ENCODE measurements around the gene LY6G5C. TPM values are rescaled to one million over a fixed set of nuclear protein-coding genes. Genes with fewer than 3 reads are reported as not detected.

The LY6G5C gene
- total and polyA plus RNA-seq, 10 donors: 3.3 to 7.9 (median 5.2) TPM

- Histone ChIP-seq H3K27me3 (replicated peaks in 1 of 7) (no peaks in the 10 kb centered on the region), H3K9me3 (no peaks in the 10 kb centered on the region), H3K4me3 (no peak overlapping the region), H3K36me3 (peaks cover 15 to 100% (median 99%) of the 10 kb centered on the region in 6 donors), H3K4me1 (peaks cover 0 to 12% (median 2%) of the 10 kb centered on the region in 6 donors), H3K27ac (no peak overlapping the region)
- DNase-seq: no peak
- intact Hi-C loops (cut with DNase I; ENCODE audit: low total_unique reads): no loop called here
- no peak for TF ChIP-seq POLR2AphosphoS5 (IDR thresholded peaks at IDR 0.05)
- no peak for TF ChIP-seq CTCF (IDR thresholded peaks at IDR 0.05 in 8 of 11, conservative IDR thresholded peaks at IDR 0.05 in 3 of 11)
- TF ChIP-seq POLR2A (IDR thresholded peaks at IDR 0.05): no peak
- WGBS, 5 donors: 93 to 97% (median 93%) methylated on average over 6 of the region's 6 CpGs
Measured at GRCh38 chr6:31642798-31643570, 37.9 kb downstream of the LY6G5C start.

DNA sequence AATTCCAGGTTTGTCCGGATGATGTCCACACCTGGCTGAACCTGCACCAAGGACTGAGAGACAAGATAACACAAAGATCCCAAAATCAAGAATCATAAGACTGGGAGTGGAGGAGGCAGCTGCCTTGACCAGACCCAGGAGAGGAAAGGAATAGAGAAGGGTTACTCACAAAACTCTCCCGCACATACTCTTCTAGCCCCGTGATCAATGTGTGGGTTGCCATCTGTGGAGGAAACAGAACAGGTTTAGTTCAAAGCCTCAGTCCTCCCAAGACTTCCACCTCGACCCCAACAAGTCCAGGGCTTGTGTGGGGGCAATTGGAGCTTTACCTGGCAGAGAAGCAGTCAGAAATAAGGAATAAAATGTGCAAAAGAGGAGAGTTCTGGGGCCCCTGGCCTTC is 39.5 kb downstream of the LY6G5C start:
- WGBS, 5 donors: 83 to 93% (median 88%) methylated on average over 4 of the region's 4 CpGs
- DNase-seq: no peak
- H3K4me1 ChIP-seq: peaks cover 0 to 12% (median 2%) of the 10 kb centered on the region in 6 donors
- no peaks in the 10 kb centered on the region for H3K9me3 ChIP-seq
- H3K27ac ChIP-seq: no peak overlapping the region
- H3K36me3 ChIP-seq: peaks cover 4 to 100% (median 99%) of the 10 kb centered on the region in 6 donors
- intact Hi-C loops (cut with DNase I; ENCODE audit: low total_unique reads): no loop called here
- TF ChIP-seq POLR2AphosphoS5 (IDR thresholded peaks at IDR 0.05) (no peak), CTCF (IDR thresholded peaks at IDR 0.05 in 8 of 11, conservative IDR thresholded peaks at IDR 0.05 in 3 of 11) (no peak), POLR2A (IDR thresholded peaks at IDR 0.05) (no peak)
- H3K27me3 ChIP-seq (replicated peaks in 1 of 7): no peaks in the 10 kb centered on the region
- H3K4me3 ChIP-seq: no peak overlapping the region

GRCh38 chr6:31640612-31641011 is 40.3 kb downstream of the LY6G5C start:
- Histone ChIP-seq H3K27me3 (replicated peaks in 1 of 7) (no peaks in the 10 kb centered on the region), H3K9me3 (no peaks in the 10 kb centered on the region), H3K4me1 (peaks cover 0 to 12% (median 2%) of the 10 kb centered on the region in 6 donors), H3K4me3 (no peak overlapping the region), H3K36me3 (peaks cover 4 to 100% (median 99%) of the 10 kb centered on the region in 6 donors), H3K27ac (peak overlapping the region in 1 of 8 donors; percentile 46)
- intact Hi-C loops (cut with DNase I; ENCODE audit: low total_unique reads): no loop called here
- no peak for TF ChIP-seq POLR2AphosphoS5 (IDR thresholded peaks at IDR 0.05)
- TF ChIP-seq POLR2A (IDR thresholded peaks at IDR 0.05): no peak
- TF ChIP-seq CTCF (IDR thresholded peaks at IDR 0.05 in 8 of 11, conservative IDR thresholded peaks at IDR 0.05 in 3 of 11): no peak
- no peak for DNase-seq
- 86 to 93% (median 89%) methylated on average over 6 of the region's 6 CpGs for WGBS, 5 donors

- WGBS, 5 donors: 51 to 89% (median 76%) methylated on average over 5 to 10 of the region's 10 CpGs
- H3K27me3 ChIP-seq (replicated peaks in 1 of 7): no peaks in the 10 kb centered on the region
- TF ChIP-seq POLR2A (IDR thresholded peaks at IDR 0.05) (no peak), POLR2AphosphoS5 (IDR thresholded peaks at IDR 0.05) (peak; percentile 4 to 66 (median 36)), CTCF (IDR thresholded peaks at IDR 0.05 in 8 of 11, conservative IDR thresholded peaks at IDR 0.05 in 3 of 11) (no peak)
- H3K4me1 ChIP-seq: peaks cover 0 to 12% (median 2%) of the 10 kb centered on the region in 6 donors
- intact Hi-C loops (cut with DNase I; ENCODE audit: low total_unique reads): no loop called here
- H3K9me3 ChIP-seq: no peaks in the 10 kb centered on the region
- no peak overlapping the region for H3K4me3 ChIP-seq
- peaks cover 4 to 100% (median 99%) of the 10 kb centered on the region in 6 donors for H3K36me3 ChIP-seq
- no peak for DNase-seq
- peak overlapping the region in 3 of 8 donors; percentile 7 to 46 (median 10) for H3K27ac ChIP-seq
Measured at GRCh38 chr6:31639449-31639861, 41.4 kb downstream of the LY6G5C start.

All from spleen (tissue), 11 donors.